NCI-H1694 (cell line): ENCODE measurements around the gene ARID2.

ENCODE experiments used
- DNase-seq: peaks from one replicate; lab custom pipeline; 2025; lab: John Stamatoyannopoulos, UW

Gene ARID2

DNA sequence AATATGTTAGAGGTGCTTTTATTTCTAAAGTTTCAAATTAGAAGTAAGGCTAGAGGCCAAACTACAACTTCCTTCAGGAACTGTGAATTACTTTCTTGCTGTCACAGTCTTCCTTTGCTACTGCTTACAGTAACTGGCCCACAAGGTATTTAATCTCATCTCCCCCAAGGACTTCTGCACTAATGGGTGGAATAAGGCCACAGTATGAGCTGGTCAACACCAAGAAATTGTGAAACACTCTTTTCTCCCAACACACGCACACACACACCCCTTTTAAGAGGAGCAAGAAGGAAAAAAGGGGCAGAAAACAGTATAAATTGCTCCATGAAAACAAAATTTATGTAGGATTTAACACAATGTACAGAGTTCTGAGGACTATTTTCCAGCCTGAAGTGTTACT, 215.3 kb downstream of the ARID2 start:
- DNase-seq = no peak

DNA sequence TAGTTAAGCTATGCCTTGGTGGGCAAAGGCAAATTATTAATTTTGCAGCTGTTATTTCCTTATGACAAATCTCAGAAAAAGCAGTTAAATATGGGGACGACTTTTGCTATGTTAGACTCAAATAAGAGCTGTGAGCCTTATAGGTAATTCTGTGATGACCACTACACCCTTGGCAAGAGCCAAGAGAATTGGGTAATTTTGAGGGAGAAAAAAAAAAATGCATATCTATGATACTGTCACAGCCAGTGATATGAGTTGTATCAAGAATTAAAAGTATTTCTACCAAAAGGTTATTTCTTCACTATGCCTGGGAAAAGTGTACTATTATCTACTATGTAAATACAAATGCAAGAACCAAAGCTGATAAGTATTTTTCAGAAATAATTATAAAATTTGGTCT, 216.9 kb downstream of the ARID2 start:
- DNase-seq = no peak

DNA sequence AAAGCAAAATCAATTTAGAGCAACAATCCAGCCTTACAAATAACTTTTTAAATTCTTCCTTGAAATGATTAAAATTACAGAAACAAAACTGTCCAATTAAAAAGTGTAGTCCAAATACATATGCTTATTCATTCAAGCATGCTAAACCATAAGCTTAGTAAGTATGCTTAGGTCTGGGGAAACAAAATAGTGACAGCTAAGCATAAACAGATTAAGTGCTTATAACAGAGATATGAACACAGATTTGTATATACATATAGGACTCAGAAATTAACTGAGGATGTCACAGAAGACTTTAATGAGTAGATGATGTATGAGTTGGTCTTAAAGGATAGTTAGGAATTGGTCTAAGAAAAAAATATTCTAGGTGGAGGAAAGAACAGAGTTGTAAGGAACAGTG, 219.0 kb downstream of the ARID2 start:
- no peak for DNase-seq
